ENCODE results near the gene FOXP1.
"Not testable (repeated sequence)": the region's sequence is repeated elsewhere in the genome, so short reads cannot be mapped to it uniquely, and the experiment has no call there.

- TF ChIP-seq CTCF (IDR thresholded peaks at IDR 0.05; ENCODE audit: poor library complexity); EZH2 (IDR thresholded peaks at IDR 0.05; ENCODE audit: borderline replicate concordance): not testable (repeated sequence)
These were observed 568.9 kb downstream of the FOXP1 start for GRCh38 chr3:71014616-71015015.
